NB4 (cell line): ENCODE results near the gene MAP3K12.
"Not testable (repeated sequence)": the region's sequence is repeated elsewhere in the genome, so short reads cannot be mapped to it uniquely, and the experiment has no call there.

Experiments
- DNase-seq: peaks from one replicate; pipeline ENCODE4 v3.0.0; 2010; ENCODE audit warnings: low read depth
- H3K4me3 ChIP-seq: one replicate; pipeline ENCODE4 v1.5.1; 2011; ENCODE audit warnings: mild to moderate bottlenecking, low read depth, low read length, moderate library complexity
- CTCF ChIP-seq: IDR thresholded peaks from one replicate; pipeline ENCODE4 v1.5.1; 2012; ENCODE audit warnings: low read depth, low read length
- MAX ChIP-seq: IDR thresholded peaks from 2 replicates; pipeline ENCODE4 v1.6.1; 2011; ENCODE audit warnings: low read depth, low read length
- MYC ChIP-seq: IDR thresholded peaks from 2 replicates; pipeline ENCODE4 v1.6.1; 2011; ENCODE audit warnings: low read depth, low read length
- POLR2A ChIP-seq: IDR thresholded peaks from 2 replicates; pipeline ENCODE4 v1.6.1; 2011; ENCODE audit warnings: mild to moderate bottlenecking; ENCODE audit not compliant: insufficient read length; ENCODE audit errors: extremely low read depth

MAP3K12 gene

GRCh38 chr12:53483979-53484377, 15.3 kb downstream of the MAP3K12 start:
- DNase-seq: peak; percentile 31
- no peak for TF ChIP-seq CTCF
- no peak for TF ChIP-seq MAX
- no peak for TF ChIP-seq POLR2A
- TF ChIP-seq MYC: no peak
- H3K4me3 ChIP-seq: no peak overlapping the region

DNA sequence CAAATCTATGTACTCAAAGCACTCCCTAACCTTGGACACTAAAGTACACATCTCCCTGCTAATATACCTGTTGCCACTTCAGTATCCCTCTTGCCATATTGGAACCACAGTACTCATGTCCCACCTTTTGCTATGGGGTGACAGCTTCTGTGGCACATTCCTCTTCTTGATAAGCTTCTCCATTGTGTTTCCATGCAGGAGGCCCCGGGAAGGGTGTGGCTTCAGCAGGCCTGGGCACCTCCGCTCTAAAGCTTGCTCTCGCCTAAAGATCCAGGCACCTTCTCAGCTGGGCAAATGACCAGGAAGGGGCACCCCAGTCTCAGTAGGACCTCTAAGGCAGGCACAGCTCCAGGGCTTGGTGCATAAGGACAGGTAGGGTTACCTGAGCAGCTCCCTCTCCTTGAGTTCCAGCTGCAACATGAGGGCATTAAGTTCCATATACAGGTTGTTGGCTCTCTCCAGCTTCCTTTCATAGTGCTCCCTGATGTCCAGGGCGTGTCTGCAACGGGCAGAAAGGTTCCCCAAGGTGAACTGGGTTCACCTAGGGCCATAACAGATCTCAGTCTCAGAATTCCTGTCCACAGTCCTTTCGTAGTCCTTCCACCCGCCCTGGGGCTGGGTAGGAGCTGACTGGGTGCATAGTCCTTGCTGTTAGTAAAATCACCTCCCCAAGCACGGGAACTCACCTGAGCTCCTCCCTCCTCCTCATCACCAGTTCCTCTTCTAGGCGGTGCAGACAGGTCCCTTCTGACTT, 15.9 kb downstream of the MAP3K12 start:
- TF ChIP-seq MYC (no peak), CTCF (no peak), POLR2A (peak; percentile 7)
- peak; percentile 42 for DNase-seq
- H3K4me3 ChIP-seq: no peak overlapping the region

DNA sequence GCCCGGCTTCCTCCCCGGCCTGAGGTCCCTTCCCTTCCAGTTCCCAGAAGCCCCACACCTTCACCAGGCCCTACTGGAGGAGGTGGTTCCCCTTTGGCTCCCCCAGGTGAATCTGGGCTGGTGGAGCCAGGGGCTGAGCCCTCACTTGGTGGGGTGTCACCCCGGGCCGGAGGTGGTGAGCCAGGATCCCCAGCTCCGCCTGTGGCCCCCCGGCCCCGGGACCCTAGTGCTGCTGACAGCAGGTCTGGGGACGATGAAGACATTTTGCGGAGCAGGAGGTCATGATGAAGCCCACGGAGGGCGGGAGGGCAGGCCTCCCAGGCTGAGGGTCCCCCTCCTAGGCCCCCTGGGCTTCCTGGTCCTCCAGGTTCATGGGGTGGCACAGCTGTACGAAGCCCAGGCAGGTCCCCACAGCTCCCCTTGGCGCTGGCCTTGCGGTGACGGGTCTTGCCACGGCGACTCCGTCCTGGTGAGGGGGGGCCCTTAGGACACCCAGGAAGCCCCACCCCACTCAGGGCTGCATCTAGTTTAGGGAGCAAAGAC, 16.6 kb downstream of the MAP3K12 start:
- H3K4me3 ChIP-seq: no peak overlapping the region
- no peak for TF ChIP-seq MYC
- TF ChIP-seq MAX: no peak
- no peak for TF ChIP-seq POLR2A
- no peak for TF ChIP-seq CTCF
- peak; percentile 37 for DNase-seq

- no peak overlapping the region for H3K4me3 ChIP-seq
- TF ChIP-seq CTCF: peak; percentile 25
- no peak for TF ChIP-seq MAX
- TF ChIP-seq POLR2A: peak; percentile 2
- TF ChIP-seq MYC: no peak
- peak; percentile 55 for DNase-seq
These were observed 17.2 kb downstream of the MAP3K12 start for GRCh38 chr12:53481939-53482586.

DNA sequence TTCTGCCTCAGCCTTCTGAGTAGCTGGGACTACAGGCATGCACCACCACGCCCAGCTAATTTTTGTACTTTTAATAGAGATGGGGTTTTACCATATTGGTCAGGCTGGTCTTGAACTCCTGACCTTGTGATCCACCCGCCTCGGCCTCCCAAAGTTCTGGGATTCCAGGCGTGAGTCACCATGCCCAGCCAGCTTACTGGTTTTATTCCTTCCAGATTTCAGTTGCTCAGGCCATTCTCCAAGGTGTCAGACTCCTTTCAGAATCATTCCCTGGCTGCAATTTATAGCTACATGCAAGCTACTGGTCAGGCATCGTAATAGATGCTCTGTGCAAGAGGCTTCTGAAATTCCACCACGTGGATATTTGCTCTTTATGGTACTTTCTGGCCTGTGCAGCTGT, 17.8 kb downstream of the MAP3K12 start:
- not testable (repeated sequence) for DNase-seq

GRCh38 chr12:53480491-53481442, 18.5 kb downstream of the MAP3K12 start:
- no peak for TF ChIP-seq CTCF
- no peak for TF ChIP-seq POLR2A
- TF ChIP-seq MAX: no peak
- no peak for TF ChIP-seq MYC
- DNase-seq: no peak
- H3K4me3 ChIP-seq: no peak overlapping the region

More for the DNA sequence above, 17.8 kb downstream of the MAP3K12 start:
- H3K4me3 ChIP-seq: not testable (repeated sequence)
